ENCODE results near the gene RAI1. TPM values are rescaled to one million over a fixed set of nuclear protein-coding genes. Genes with fewer than 3 reads are reported as not detected.

The RAI1 gene
- total RNA-seq, 2 donors from 2014 or later, result 7.0 to 16.0 TPM

- H3K9me3 Mint-ChIP-seq, result no peaks in the 10 kb centered on the region
- peaks cover 23% of the 10 kb centered on the region for H3K4me1 Mint-ChIP-seq
- no peak for ATAC-seq (replicated peaks)
- no peak overlapping the region for H3K27ac Mint-ChIP-seq
- H3K4me3 Mint-ChIP-seq, result no peak overlapping the region
- H3K27me3 Mint-ChIP-seq, result peaks cover 32% of the 10 kb centered on the region
- H3K36me3 Mint-ChIP-seq (ENCODE audit: low read depth), result no peaks in the 10 kb centered on the region
Observed at GRCh38 chr17:17719966-17720543, 38.8 kb downstream of the RAI1 start.

GRCh38 chr17:17721140-17721668 is 39.9 kb downstream of the RAI1 start:
- no peak for ATAC-seq (replicated peaks)
- Mint-ChIP-seq H3K36me3 (ENCODE audit: low read depth) (no peaks in the 10 kb centered on the region), H3K4me1 (peaks cover 23% of the 10 kb centered on the region), H3K4me3 (peak overlapping the region; percentile 42), H3K27ac (no peak overlapping the region), H3K9me3 (no peaks in the 10 kb centered on the region), H3K27me3 (peaks cover 32% of the 10 kb centered on the region)

- Mint-ChIP-seq H3K4me1 (peaks cover 23% of the 10 kb centered on the region), H3K4me3 (peak overlapping the region; percentile 59), H3K9me3 (no peaks in the 10 kb centered on the region), H3K27ac (no peak overlapping the region), H3K36me3 (ENCODE audit: low read depth) (no peaks in the 10 kb centered on the region), H3K27me3 (peaks cover 32% of the 10 kb centered on the region)
- no peak for ATAC-seq (replicated peaks)
Observed at GRCh38 chr17:17722081-17722905, 41.0 kb downstream of the RAI1 start.

- Mint-ChIP-seq H3K36me3 (ENCODE audit: low read depth) (no peaks in the 10 kb centered on the region), H3K9me3 (no peaks in the 10 kb centered on the region), H3K27ac (no peak overlapping the region), H3K4me3 (peak overlapping the region; percentile 59), H3K4me1 (peaks cover 18% of the 10 kb centered on the region), H3K27me3 (peaks cover 30% of the 10 kb centered on the region)
- ATAC-seq (replicated peaks), result no peak
Observed at GRCh38 chr17:17722906-17723353, 41.7 kb downstream of the RAI1 start.

- H3K27ac Mint-ChIP-seq, result no peak overlapping the region
- no peaks in the 10 kb centered on the region for H3K36me3 Mint-ChIP-seq (ENCODE audit: low read depth)
- H3K4me3 Mint-ChIP-seq, result peak overlapping the region; percentile 59
- no peaks in the 10 kb centered on the region for H3K9me3 Mint-ChIP-seq
- H3K27me3 Mint-ChIP-seq, result peaks cover 30% of the 10 kb centered on the region
- peak; percentile 42 for ATAC-seq (replicated peaks)
- H3K4me1 Mint-ChIP-seq, result peaks cover 18% of the 10 kb centered on the region
Observed at GRCh38 chr17:17723354-17724261, 42.4 kb downstream of the RAI1 start.

GRCh38 chr17:17724307-17725010 is 43.2 kb downstream of the RAI1 start:
- Mint-ChIP-seq H3K27me3 (peaks cover 25% of the 10 kb centered on the region), H3K4me3 (peak overlapping the region; percentile 59), H3K4me1 (peaks cover 15% of the 10 kb centered on the region), H3K27ac (no peak overlapping the region), H3K9me3 (no peaks in the 10 kb centered on the region), H3K36me3 (ENCODE audit: low read depth) (no peaks in the 10 kb centered on the region)
- peak; percentile 69 for ATAC-seq (replicated peaks)

GRCh38 chr17:17725011-17725751 is 43.9 kb downstream of the RAI1 start:
- no peaks in the 10 kb centered on the region for H3K36me3 Mint-ChIP-seq (ENCODE audit: low read depth)
- H3K9me3 Mint-ChIP-seq, result no peaks in the 10 kb centered on the region
- peaks cover 23% of the 10 kb centered on the region for H3K27me3 Mint-ChIP-seq
- peak overlapping the region; percentile 21 for H3K4me3 Mint-ChIP-seq
- H3K27ac Mint-ChIP-seq, result no peak overlapping the region
- no peak for ATAC-seq (replicated peaks)
- peaks cover 14% of the 10 kb centered on the region for H3K4me1 Mint-ChIP-seq

GRCh38 chr17:17725752-17726457 is 44.6 kb downstream of the RAI1 start:
- H3K27ac Mint-ChIP-seq, result no peak overlapping the region

GRCh38 chr17:17726458-17727060 is 45.3 kb downstream of the RAI1 start:
- H3K27me3 Mint-ChIP-seq, result peaks cover 18% of the 10 kb centered on the region
- ATAC-seq (replicated peaks), result no peak
- H3K9me3 Mint-ChIP-seq, result no peaks in the 10 kb centered on the region
- H3K4me1 Mint-ChIP-seq, result peaks cover 14% of the 10 kb centered on the region
- no peaks in the 10 kb centered on the region for H3K36me3 Mint-ChIP-seq (ENCODE audit: low read depth)
- no peak overlapping the region for H3K27ac Mint-ChIP-seq
- H3K4me3 Mint-ChIP-seq, result no peak overlapping the region

More at GRCh38 chr17:17725752-17726457, 44.6 kb downstream of the RAI1 start:
- Mint-ChIP-seq H3K27me3 (peaks cover 23% of the 10 kb centered on the region), H3K4me3 (no peak overlapping the region), H3K36me3 (ENCODE audit: low read depth) (no peaks in the 10 kb centered on the region), H3K4me1 (peaks cover 14% of the 10 kb centered on the region), H3K9me3 (no peaks in the 10 kb centered on the region)
- no peak for ATAC-seq (replicated peaks)

GRCh38 chr17:17727111-17727659 is 45.9 kb downstream of the RAI1 start:
- H3K4me3 Mint-ChIP-seq, result no peak overlapping the region

GRCh38 chr17:17728146-17728545 is 46.9 kb downstream of the RAI1 start:
- Mint-ChIP-seq H3K36me3 (ENCODE audit: low read depth) (no peaks in the 10 kb centered on the region), H3K27me3 (peaks cover 5% of the 10 kb centered on the region), H3K27ac (no peak overlapping the region), H3K9me3 (no peaks in the 10 kb centered on the region), H3K4me1 (peaks cover 2% of the 10 kb centered on the region), H3K4me3 (no peak overlapping the region)
- ATAC-seq (replicated peaks), result no peak

More at GRCh38 chr17:17727111-17727659, 45.9 kb downstream of the RAI1 start:
- H3K9me3 Mint-ChIP-seq, result no peaks in the 10 kb centered on the region
- H3K36me3 Mint-ChIP-seq (ENCODE audit: low read depth), result no peaks in the 10 kb centered on the region
- no peak overlapping the region for H3K27ac Mint-ChIP-seq
- no peak for ATAC-seq (replicated peaks)
- peaks cover 8% of the 10 kb centered on the region for H3K4me1 Mint-ChIP-seq
- peaks cover 11% of the 10 kb centered on the region for H3K27me3 Mint-ChIP-seq

GRCh38 chr17:17728550-17729251 is 47.4 kb downstream of the RAI1 start:
- H3K4me1 Mint-ChIP-seq, result no peaks in the 10 kb centered on the region
- H3K36me3 Mint-ChIP-seq (ENCODE audit: low read depth), result no peaks in the 10 kb centered on the region
- no peak for ATAC-seq (replicated peaks)
- H3K4me3 Mint-ChIP-seq, result no peak overlapping the region
- no peak overlapping the region for H3K27ac Mint-ChIP-seq
- no peaks in the 10 kb centered on the region for H3K9me3 Mint-ChIP-seq
- H3K27me3 Mint-ChIP-seq, result peaks cover 2% of the 10 kb centered on the region

All from activated T-helper 17 cell treated with anti-CD3 and anti-CD28 coated beads, Interleukin-2, amount 50 U/mL, for 72 hours (primary cell).